HG03354 (cell line): ENCODE measurements around the gene LRRC8D.

Source experiments
- ATAC-seq: cut with Tn5 transposase; IDR thresholded peaks from one replicate; pipeline ENCODE4 v1.9.1; 2021; ENCODE audit warnings: mild to moderate bottlenecking; ENCODE audit not compliant: unreplicated experiment, poor library complexity, severe bottlenecking

The LRRC8D gene

DNA sequence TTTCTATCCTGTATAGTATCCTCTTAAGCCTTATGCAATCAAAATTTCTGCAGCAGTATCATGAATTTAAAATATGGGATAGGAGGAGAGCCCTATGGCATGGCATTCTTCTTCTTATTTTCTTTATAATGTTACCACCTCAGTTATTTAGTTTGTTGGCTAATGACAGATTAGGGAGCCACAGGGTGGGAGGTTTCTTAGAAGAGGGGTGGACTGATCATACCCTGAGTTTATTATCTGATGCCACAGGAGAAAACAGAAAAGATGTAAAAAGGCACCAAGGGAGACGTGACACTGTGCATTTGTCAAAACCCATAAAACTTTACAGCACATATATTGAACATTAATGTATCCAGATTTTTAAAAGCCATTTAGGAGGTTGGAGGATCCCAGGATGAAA, 66.9 kb downstream of the LRRC8D start:
- ATAC-seq, result no peak

DNA sequence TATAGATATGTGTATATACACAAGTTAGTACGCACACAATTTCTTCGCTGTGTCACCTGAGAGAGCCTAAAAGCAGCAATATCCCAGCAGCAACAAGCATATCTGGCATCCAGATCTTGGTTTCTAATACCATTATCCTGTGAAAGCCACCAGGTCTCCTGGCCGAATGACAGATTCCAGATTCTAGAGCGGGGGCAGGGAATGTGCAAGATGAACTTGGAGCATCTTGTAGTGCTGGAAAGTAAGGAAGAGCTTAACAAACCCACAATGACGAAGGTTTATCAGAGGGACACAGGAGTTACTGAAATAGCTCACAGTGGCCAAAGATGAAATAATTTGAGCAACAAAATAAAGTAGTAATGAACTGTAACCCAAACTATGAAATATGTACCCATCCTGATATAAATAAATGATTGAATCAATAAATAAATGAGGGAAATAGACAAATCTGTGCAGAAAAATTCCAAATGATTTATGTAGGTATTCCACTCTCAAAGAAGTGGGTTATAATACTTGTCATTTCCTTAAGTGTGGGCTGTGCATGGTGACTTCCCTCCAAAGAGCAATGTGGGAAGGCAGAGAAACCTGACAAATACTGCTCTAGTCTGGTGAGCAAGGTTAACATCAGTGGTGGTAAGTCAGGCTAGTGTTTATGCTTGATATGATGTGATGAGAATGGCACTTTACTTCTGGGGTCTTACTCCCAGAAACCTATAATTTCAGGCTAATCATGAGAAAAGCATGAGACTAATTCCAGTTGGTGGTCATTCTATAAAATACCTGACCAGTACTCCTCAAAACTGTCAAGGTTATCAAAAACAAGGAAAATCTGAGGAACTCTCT, 67.9 kb downstream of the LRRC8D start:
- ATAC-seq, result no peak

DNA sequence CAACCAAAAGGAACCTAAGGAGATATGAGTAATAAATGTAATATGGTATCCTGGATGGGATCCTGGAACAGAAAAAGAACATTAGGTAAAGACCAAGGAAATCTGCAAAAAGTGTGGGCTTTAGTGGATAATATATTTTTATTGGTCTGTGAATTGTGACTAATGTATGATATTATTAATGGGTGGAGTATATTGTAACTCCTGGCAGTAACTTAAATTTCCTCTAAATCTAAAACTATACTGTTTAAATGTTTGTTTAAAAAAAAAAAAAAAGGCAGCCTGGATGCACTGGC, 68.4 kb downstream of the LRRC8D start:
- no peak for ATAC-seq

DNA sequence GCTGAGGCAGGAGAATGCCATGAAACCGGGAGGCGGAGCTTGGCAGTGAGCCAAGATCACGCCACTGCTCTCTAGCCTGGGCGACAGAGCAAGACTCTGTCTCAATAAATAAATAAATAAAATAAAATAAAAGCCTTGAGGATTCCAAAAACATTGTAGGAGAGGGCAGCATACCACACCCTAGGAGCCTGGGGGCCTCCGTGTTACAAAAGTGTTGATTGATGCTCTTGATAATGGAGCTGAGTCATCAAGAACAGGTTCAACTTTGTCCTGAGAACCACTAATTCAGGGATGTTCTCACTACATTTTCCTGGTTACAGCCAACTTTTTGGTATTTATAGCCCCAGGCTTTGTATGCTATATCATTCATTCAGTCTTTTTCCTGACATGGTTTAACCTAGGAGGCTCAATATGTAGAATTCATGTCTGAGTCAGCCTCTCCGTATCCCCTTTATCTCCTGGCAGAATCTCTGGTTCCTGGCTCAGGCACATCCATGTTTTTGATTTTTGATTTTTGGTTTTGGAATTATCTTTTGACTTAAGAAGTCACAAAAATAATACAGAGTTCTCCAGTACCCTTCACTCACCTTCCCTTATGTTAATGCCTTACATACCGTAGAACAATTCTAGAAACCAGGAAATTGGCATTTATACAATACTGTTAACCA, 69.4 kb downstream of the LRRC8D start:
- no peak for ATAC-seq

DNA sequence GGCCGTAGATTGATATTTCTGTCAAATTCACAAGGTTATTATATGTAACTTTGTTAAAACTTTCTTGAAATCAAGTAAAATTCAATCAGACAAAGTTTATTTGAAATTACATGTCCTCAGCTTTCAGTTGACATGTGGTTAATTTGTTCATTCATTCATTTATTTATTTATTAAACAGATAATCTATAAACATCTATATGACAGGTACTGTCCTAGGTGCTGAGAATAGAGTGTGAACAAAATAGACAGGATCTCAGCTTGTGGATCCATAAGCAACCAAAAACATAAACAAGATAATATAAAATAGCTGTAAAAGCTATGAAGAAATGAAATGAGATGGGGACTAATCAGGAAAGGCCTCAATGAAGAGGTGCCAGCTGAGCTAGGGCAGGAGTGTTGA, 72.0 kb downstream of the LRRC8D start:
- no peak for ATAC-seq

DNA sequence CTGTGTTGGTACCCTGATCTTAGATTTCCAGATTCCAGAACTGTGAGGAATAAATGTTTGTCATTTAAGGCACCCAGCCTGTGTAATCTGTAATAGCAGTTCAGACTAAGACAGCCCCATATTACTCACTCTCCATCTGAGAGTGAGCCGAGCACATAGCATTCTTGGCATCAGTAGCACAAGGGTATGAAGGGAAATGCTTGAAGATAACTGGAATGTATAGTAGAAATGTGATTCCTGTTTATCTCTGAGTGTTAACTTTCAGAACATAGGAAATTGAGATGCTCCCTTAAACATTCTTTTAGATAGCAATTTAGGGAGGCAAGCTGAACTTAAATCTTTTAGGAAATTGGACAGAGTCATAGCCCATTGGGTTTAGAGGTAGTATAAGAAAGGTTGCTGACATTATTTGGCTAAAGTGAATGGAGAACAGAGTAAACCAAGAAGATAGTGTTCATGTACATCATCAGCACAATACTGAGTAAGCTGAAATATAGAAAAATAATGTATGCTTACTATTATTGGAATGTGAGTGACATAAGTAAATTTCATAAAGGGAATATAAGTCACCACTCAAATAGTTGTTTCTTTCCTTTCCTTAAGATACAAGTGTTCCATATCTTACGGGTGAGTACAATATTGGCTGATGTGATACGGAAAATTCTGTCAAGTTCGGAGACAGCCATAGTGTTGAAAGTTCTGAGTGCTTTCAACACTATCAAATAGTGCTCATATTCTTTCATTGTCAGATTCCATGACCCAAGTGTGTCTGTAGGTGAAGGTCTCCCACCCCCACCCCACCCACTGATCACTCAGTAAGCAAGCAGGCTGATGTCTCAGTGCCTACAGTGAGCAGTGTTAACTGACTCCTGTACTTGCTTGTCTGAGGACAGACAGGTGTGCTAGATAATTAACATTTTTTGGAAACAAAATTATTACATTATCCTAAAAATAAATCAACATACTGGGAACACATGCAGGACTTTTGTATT, 73.7 kb downstream of the LRRC8D start:
- ATAC-seq, result no peak

DNA sequence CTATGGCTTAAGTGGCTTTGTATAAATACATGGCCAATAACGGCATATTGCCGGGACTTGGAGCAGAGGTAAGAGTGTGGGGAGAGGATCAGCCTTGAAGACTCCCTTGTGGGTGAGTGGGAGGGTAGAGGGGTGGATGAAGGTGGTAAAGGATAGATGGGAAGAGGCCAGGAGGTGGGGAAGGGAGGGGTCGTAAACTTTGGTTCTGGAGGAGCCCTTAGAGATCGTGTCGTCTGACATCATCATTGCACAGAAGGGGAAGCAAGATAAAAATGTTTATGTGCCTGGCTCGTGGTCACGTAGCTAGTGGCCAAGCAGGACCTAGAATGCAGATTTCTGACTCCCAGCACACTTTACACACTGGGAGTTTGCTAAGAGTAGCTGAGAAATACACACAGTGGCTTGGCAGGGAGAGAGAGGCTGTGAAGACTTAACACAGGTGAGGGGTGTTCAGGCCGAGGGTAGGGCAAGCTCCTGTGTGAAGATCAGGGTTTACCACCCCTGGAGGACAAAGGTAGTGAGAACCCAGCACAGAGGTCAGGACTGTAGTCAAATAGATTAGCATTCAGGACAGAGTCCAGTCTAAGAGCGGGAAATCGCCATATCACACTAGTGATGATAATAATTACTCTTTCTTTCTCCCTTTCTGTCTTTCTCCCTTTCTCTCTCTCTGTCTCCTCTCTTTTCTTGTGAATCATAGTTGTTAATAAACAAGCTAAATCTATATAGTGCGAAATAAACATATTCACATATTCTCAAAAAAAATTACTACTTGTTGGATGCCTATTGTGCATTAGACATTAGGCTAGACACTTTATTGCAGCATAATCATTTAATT, 75.5 kb downstream of the LRRC8D start:
- ATAC-seq, result no peak

DNA sequence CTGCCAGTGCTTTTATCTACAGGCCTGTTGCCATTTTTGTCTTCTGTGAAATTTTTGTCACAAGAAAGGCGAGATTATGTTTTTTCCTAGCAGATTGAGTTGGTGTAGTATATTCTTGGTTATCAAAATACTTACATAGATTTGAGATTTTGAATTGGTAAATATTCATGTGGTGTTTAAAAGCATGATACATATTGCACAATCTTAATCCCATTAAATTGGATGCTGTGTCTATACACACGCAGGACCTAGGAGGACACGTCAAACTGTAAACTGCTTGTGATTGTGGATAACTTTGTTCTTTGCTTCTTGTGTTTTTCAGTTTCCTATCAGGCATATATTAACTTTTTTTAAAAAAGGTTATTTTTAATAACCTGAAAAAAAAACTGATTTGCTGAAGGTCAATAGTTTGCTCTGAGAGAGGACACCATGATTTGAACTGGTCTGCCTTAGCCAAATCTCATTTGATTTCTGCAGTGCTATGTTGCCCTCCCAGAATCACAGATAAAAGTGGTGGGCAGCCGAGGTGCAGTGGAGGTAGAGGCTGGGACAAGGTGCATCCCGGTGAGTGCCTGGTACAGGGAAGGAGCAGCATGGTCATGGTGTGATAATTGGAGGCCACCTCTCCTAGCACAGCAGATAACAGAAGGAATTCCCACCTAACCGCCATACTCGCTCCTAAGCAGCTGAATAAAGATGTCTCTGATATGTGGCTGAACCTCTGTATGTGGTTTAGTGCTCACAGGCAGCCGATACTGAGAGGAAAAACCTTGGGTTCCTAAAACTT, 76.7 kb downstream of the LRRC8D start:
- no peak for ATAC-seq

DNA sequence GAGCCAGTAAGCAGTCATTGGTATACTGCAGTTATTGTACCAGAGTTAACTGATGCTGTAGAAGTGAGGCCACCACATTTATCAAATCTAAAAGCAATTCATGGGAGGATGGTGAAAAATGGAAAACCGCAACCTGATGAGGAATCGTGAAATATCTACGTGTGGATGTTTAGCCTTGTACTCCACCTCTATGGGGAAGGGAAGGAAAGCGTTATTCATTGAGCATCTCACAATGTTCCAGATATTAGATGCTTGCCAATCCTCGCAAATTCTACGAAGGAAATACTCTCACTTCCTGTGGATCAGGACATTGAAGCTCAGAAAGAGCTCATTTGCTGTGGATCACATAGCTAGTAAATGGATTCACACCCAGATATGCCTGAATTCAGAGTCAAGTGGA, 77.3 kb downstream of the LRRC8D start:
- ATAC-seq, result no peak

DNA sequence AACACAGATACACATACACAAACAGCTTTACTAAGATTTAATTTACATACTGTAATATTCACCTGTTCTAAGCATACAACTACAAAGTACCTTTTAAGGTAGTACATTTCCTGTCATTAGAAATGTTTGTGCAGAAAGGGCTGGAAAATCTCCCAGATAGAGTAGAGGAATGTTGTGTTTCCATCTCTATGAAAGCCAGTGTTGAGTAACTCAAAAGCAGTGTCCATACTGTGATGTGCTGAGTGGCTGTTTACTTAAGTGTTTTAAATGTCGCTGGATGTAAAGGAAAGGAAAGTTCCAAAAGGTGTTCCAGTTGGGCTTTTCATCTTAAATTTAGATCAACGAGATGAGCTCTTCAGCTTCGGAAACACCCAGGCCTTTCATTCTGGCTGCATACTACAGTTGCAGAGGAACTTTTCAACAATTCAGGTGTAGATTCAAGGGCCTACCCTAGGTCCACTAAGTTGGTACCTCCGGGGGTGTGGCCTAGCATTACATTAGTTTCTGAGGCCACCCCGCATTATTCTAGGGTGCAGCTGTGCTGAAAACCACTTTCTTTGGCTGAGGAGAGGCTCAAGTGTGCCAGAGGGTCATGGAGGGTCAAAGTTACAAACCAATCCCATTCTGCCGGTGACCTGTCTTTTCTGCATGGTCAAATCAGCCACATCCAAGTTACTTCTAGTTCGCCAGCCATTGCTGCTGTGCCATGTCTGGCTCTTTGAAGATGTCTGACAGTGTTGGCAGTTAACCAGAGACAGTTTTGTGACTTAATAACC, 78.1 kb downstream of the LRRC8D start:
- no peak for ATAC-seq

DNA sequence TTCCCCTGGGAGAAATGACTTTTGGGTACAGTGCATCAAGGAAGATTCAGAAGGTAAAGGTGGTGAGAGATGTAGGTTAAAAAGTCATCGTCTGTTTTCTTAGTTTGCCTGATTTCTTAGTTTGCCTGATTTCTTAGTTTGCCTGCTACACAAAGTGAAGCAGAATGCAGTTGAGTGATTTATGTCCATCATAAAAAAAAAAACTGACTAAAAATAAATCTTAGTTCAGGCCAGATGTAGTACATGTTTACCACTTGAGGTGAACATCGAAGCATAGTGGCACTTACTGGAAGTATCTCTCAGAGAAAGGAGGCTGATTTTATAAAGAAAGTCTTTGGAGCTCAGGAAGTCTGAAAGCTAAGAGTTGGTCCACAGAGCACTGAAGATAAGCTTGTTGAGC, 79.5 kb downstream of the LRRC8D start:
- no peak for ATAC-seq

DNA sequence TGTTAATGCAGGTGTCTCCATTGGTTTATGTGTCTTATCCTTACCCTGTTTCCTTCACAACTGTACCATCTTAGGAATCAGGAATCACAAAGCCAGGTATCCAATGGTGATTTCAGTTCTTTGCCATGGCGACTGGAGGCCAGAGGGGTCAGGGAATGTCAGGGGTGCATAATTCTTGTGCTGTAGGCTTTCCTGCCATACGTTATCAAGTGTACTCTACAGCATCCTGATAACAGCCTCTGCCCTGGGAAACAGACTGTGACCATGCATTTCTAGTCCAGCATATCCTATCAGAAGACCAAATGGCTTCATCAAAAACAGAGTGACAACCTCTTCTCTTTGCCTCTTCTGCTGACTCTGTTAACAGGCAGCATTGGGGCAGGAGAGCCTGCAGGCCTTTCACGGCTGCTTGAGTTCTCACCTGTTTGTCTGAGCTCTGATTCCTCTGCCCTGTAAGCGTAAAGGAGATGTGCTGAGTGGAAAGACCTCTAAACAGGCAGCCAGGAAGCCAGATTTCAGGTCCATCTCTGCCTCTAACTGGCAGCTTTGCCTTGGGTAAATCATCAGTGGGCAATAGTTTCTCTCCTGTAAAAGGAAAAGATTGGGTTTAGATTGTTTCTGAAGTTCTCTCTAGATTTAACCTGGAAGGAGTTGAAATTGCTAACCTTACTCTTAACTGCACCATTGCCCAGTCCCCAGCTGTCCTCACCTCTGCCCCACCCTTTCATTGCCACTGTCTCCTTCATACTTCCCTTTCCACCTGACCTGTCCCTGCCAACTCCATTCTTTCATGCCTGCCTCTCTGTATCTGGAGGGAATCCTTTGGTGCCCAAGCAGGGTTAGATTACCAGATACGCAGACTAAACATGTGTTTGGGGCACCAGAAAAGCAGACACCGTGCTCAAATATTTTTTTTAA, 80.2 kb downstream of the LRRC8D start:
- ATAC-seq, result no peak

DNA sequence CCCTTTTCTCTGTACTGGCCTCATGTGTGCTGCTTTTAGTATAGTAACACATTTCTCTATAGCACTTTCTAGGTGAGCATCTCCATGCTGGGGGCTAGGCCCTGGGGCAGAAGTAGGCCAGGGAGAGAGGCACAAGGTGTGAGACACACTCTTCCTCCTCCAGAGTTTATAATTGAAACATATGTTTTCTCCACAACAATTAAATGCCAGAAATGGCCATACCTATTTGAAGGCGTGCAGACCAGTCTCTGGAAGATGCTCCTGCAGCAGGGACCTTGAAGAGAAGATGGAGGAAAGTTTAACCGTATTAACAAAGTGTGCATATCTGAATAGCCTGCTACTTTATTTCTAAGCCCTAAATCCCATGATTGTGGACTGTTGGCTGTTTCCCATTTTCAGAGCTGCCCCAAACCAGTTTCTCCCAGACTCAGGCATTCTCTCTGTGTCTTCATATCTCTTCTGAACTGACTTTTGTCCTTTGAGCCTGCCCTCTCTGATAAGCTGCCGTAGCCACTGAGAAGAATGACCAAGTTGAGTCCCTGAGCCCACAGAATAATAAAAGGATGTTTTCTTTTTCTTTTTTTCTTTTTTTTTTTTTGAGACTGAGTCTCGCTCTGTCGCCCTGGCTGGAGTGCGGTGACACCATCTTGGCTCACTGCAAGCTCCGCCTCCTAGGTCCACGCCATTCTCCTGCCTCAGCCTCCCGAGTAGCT, 81.3 kb downstream of the LRRC8D start:
- ATAC-seq, result no peak

DNA sequence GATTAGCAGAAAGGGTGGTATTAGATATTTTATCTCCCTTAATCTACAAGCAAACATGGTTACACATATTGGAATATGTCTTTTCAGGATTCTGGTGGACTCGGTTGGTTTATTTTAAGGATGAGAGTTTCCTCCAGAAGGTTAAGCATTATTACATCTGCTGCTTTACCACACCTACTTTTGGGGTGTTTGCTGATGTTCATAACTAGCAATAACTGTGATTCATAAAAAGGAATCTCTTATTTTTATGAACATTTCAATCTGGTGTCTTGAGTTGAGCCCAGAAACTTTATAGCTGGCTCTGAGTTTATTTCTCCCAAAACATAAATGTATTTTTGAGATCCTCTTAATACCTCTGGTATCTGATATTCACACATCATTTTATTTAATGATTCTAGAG, 82.7 kb downstream of the LRRC8D start:
- no peak for ATAC-seq

DNA sequence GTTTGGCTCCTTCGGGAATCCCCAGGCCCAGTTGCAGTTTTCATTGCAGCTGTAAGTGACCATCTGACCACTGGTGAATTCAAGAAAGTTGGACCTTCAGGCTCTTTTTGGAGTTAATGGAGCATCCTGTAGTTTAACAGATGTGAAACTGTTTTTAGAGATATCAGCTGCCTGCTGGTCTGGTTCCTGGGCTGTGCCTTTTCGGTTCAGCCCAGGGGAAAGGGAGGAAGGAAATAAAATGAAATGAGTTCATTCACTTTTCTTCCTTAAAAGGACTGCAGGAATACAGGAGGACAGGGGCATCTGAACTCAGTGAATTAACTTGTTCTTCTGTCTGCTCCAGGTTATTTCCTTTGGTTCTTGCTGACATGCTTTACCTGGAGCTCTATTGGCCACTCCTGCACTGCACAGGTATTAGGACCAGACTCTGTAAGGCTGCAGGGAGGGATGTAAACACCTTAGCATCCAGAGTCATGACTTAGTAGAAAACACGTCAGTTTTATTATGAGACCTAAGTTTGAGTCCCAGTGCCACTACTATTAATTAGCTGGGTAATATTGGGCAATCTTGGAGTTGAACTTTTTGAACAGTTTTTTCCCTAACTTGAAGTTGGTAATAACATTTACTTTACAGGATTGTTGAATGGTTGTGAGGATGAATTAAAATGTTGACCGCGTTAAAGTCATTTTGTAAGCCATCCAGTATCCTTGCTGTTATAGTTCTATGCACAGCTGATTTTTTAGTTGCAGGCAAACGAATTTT, 83.6 kb downstream of the LRRC8D start:
- ATAC-seq, result no peak
